ENCODE results near the gene MSI2.

The MSI2 gene

GRCh38 chr17:57461082-57461481, 204.8 kb downstream of the MSI2 start:
- no peak for DNase-seq (ENCODE audit: low spot score)

- no peak for DNase-seq (ENCODE audit: low spot score)
Measured at GRCh38 chr17:57462007-57462579, 205.8 kb downstream of the MSI2 start.

GRCh38 chr17:57463103-57463885, 207.0 kb downstream of the MSI2 start:
- no peak for DNase-seq (ENCODE audit: low spot score)

GRCh38 chr17:57464191-57464864, 208.0 kb downstream of the MSI2 start:
- DNase-seq (ENCODE audit: low spot score), result no peak

GRCh38 chr17:57465610-57466009, 209.3 kb downstream of the MSI2 start:
- DNase-seq (ENCODE audit: low spot score), result no peak

GRCh38 chr17:57466017-57466471, 209.7 kb downstream of the MSI2 start:
- DNase-seq (ENCODE audit: low spot score), result no peak

GRCh38 chr17:57466521-57466920, 210.2 kb downstream of the MSI2 start:
- DNase-seq (ENCODE audit: low spot score), result no peak

- no peak for DNase-seq (ENCODE audit: low spot score)
Measured at GRCh38 chr17:57467226-57467625, 210.9 kb downstream of the MSI2 start.

GRCh38 chr17:57467801-57468200, 211.5 kb downstream of the MSI2 start:
- DNase-seq (ENCODE audit: low spot score), result no peak

GRCh38 chr17:57468932-57469775, 212.8 kb downstream of the MSI2 start:
- no peak for DNase-seq (ENCODE audit: low spot score)

- DNase-seq (ENCODE audit: low spot score), result no peak
Measured at GRCh38 chr17:57470906-57471305, 214.6 kb downstream of the MSI2 start.

GRCh38 chr17:57471868-57472368, 215.6 kb downstream of the MSI2 start:
- no peak for DNase-seq (ENCODE audit: low spot score)

- DNase-seq (ENCODE audit: low spot score), result no peak
Measured at GRCh38 chr17:57475796-57476195, 219.5 kb downstream of the MSI2 start.

- DNase-seq (ENCODE audit: low spot score), result no peak
Measured at GRCh38 chr17:57477522-57478362, 221.4 kb downstream of the MSI2 start.

- no peak for DNase-seq (ENCODE audit: low spot score)
Measured at GRCh38 chr17:57478478-57479250, 222.3 kb downstream of the MSI2 start.

GRCh38 chr17:57480438-57481196, 224.3 kb downstream of the MSI2 start:
- DNase-seq (ENCODE audit: low spot score), result no peak

- no peak for DNase-seq (ENCODE audit: low spot score)
Measured at GRCh38 chr17:57481910-57482391, 225.6 kb downstream of the MSI2 start.

GRCh38 chr17:57482657-57483056, 226.3 kb downstream of the MSI2 start:
- DNase-seq (ENCODE audit: low spot score), result no peak

GRCh38 chr17:57484081-57484666, 227.9 kb downstream of the MSI2 start:
- no peak for DNase-seq (ENCODE audit: low spot score)
